BE2C (cell line): ENCODE results near the gene TNRC6A.
A peak's percentile ranks its signal among the peaks of the same experiment; 100 is the strongest.

Source experiments
- DNase-seq: peaks from one replicate; pipeline ENCODE4 v3.0.0-alpha.2; 2020
- H3K27me3 ChIP-seq: fragments of 250-450 bp; sonication (Bioruptor Pico); 2 replicates; pipeline ENCODE4 v1.5.1; 2020; ENCODE audit warnings: mild to moderate bottlenecking
- H3K36me3 ChIP-seq: fragments of 250-450 bp; sonication (Bioruptor Pico); 2 replicates; pipeline ENCODE4 v1.5.1; 2020; ENCODE audit warnings: mild to moderate bottlenecking
- H3K4me1 ChIP-seq: fragments of 250-450 bp; sonication (Bioruptor Pico); 2 replicates; pipeline ENCODE4 v1.5.1; 2020
- H3K4me3 ChIP-seq: 2 replicates; pipeline ENCODE4 v1.5.1; 2011; ENCODE audit warnings: low read depth, low read length
- H3K9me3 ChIP-seq: fragments of 250-450 bp; sonication (Bioruptor Pico); 2 replicates; pipeline ENCODE4 v1.5.1; 2020
- CTCF ChIP-seq: IDR thresholded peaks from 2 replicates; pipeline ENCODE4 v1.5.1; 2012; ENCODE audit warnings: mild to moderate bottlenecking, low read depth, low read length

The TNRC6A gene

GRCh38 chr16:24729951-24730815 lies 732 bp downstream of the TNRC6A start:
- H3K27me3 ChIP-seq, result no peaks in the 10 kb centered on the region
- H3K4me1 ChIP-seq, result no peaks in the 10 kb centered on the region; the same call in 1 of the 2 replicates
- no peak for TF ChIP-seq CTCF
- H3K36me3 ChIP-seq, result peaks cover 28% of the 10 kb centered on the region
- peak overlapping the region; percentile 95 for H3K4me3 ChIP-seq
- DNase-seq, result peak; percentile 42
- no peaks in the 10 kb centered on the region for H3K9me3 ChIP-seq

- H3K36me3 ChIP-seq, result peaks cover 28% of the 10 kb centered on the region
- no peaks in the 10 kb centered on the region; the same call in 1 of the 2 replicates for H3K4me1 ChIP-seq
- peak overlapping the region; percentile 95 for H3K4me3 ChIP-seq
- no peaks in the 10 kb centered on the region for H3K27me3 ChIP-seq
- DNase-seq, result no peak
- TF ChIP-seq CTCF, result no peak
- no peaks in the 10 kb centered on the region for H3K9me3 ChIP-seq
Measured at GRCh38 chr16:24730914-24731313, 1.5 kb downstream of the TNRC6A start.

- H3K4me3 ChIP-seq, result peak overlapping the region; percentile 95
- peaks cover 28% of the 10 kb centered on the region for H3K36me3 ChIP-seq
- no peaks in the 10 kb centered on the region; the same call in none of the 2 replicates for H3K4me1 ChIP-seq
- DNase-seq, result no peak
- H3K9me3 ChIP-seq, result no peaks in the 10 kb centered on the region
- no peak for TF ChIP-seq CTCF
- H3K27me3 ChIP-seq, result no peaks in the 10 kb centered on the region
Measured at GRCh38 chr16:24731722-24732419, 2.4 kb downstream of the TNRC6A start.

GRCh38 chr16:24734382-24734781 lies 4.9 kb downstream of the TNRC6A start:
- H3K9me3 ChIP-seq, result no peaks in the 10 kb centered on the region
- H3K4me3 ChIP-seq, result no peak overlapping the region
- no peaks in the 10 kb centered on the region; the same call in none of the 2 replicates for H3K4me1 ChIP-seq
- no peaks in the 10 kb centered on the region for H3K27me3 ChIP-seq
- no peak for DNase-seq
- H3K36me3 ChIP-seq, result peaks cover 34% of the 10 kb centered on the region
- no peak for TF ChIP-seq CTCF

- Histone ChIP-seq H3K27me3 (no peaks in the 10 kb centered on the region), H3K9me3 (no peaks in the 10 kb centered on the region), H3K4me3 (no peak overlapping the region), H3K36me3 (peaks cover 33% of the 10 kb centered on the region), H3K4me1 (no peaks in the 10 kb centered on the region; the same call in none of the 2 replicates)
- TF ChIP-seq CTCF, result no peak
- no peak for DNase-seq
Measured at GRCh38 chr16:24736758-24737157, 7.3 kb downstream of the TNRC6A start.
